ENCODE results near the gene TPPP3.
"Not testable (repeated sequence)": the region's sequence is repeated elsewhere in the genome, so short reads cannot be mapped to it uniquely, and the experiment has no call there.

Gene TPPP3

GRCh38 chr16:67389911-67390815 is 3.1 kb downstream of the TPPP3 start:
- DNase-seq (ENCODE audit: low spot score), result no peak

- DNase-seq (ENCODE audit: low spot score), result no peak
These were observed 4.7 kb downstream of the TPPP3 start for GRCh38 chr16:67388591-67388990.

DNA sequence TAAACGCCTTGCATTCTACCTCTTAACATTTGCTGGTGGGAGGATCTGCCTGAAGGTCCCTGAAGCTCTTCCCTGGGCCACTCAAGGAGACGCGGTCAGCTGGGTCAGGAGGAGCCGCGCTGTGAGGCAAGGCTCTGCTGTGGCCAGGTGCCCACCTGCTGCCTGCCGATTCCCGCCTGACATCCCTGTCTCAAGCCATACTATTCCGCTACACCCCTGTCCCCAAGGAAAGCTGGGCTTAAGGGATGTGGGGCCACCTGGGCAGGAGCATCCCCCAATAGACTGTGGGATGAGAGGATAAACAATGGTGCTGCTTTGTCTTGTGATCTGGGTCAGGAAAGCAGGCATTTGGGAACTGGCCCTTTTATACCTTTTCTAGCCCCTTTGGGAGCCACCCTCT is 5.1 kb downstream of the TPPP3 start:
- no peak for DNase-seq (ENCODE audit: low spot score)

DNA sequence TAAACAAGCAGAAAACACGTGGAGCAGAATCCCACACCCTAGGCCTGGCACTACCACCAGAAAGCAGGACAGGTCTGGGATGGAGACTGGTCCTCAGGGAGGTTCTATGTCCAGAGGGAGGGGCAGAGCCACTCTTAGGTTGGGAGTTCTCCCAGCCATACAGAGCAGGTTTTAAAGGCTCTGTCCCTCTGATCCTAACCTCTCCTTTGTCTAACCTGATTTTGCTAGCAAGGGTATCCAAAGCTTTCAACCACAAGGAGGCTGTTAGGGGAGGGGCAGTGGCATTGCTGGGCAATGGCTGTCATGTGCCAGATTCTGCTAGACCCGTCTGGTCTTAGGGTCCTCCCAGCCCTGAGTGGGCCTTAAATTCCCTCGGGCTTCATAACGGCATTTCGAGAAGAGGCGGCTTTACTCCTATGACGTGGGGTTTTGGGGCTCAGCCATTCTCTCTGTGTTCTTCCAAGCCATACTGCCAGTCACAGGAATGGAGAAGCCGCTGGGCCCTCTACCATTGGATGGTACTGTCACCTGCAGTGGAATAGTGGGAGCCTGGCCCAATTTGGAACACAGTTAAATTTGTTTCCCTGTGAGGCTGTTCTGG is 5.7 kb downstream of the TPPP3 start:
- DNase-seq (ENCODE audit: low spot score), result no peak

DNA sequence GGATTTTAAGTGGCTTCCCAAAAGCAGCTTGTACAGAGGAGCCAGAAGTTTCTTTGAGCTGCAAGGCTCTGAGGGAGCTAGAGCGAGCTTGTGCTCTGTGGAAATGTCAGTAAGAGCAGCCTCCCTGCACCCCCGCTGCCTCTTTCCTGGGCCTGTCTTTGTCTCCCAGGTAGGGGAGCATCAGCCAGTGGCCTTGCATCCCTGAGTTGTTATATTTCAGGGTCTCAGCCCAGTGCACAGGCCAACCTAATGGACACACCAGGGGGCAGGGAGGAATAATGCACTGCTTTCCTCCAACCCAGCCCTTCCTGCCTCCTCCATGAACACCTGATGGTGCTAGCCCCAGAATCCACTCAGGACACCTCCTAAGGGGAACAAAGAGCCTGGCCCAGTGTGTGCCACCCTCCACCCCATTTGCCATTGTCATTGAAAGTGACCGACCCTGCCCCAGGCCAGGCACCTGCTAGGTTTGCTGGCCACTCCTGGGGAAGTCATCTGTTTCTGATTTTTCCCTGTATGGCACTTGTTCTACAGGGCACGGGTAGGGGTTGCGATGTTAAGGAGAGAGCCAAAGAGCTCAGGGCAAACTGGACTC is 6.3 kb downstream of the TPPP3 start:
- DNase-seq (ENCODE audit: low spot score), result no peak

DNA sequence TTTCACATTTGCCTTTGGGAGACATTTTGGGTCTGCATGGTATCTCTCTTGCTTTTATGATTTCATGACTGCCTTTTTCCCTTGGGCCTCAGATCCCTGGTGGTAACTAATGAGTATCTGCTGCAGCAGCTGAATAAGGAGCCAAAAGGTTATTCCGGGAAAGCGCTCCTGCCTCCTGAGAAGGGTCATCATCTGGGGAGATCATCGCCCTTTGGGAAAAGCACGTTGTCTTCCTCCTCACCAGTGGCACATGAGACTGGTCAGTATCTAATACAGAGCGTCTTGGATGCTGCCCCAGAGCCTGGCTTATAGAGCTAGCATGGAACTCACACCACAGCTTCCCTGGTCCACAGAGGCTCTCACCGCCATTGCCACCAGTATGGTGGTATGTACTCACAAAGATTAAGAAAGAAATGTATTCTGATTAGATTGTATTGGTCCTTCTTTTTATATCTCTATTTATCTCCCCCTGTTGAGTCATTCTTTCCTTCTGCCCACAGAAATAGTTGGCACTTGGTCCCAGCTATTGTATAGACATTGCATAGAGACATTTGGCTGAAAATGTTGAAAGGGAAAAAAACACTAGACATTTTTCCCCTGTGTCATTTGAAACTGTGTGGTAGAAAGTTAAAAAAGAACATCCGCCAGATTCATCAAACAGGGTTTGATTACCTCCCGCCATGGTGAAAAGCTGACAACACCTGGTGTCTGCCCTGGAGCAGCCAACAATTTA is 8.4 kb downstream of the TPPP3 start:
- DNase-seq (ENCODE audit: low spot score), result no peak

GRCh38 chr16:67383284-67383683 is 10.0 kb downstream of the TPPP3 start:
- no peak for DNase-seq (ENCODE audit: low spot score)

GRCh38 chr16:67378642-67379041 is 14.7 kb downstream of the TPPP3 start:
- no peak for DNase-seq (ENCODE audit: low spot score)

- DNase-seq (ENCODE audit: low spot score), result not testable (repeated sequence)
These were observed 17.3 kb downstream of the TPPP3 start for GRCh38 chr16:67376012-67376411.

DNA sequence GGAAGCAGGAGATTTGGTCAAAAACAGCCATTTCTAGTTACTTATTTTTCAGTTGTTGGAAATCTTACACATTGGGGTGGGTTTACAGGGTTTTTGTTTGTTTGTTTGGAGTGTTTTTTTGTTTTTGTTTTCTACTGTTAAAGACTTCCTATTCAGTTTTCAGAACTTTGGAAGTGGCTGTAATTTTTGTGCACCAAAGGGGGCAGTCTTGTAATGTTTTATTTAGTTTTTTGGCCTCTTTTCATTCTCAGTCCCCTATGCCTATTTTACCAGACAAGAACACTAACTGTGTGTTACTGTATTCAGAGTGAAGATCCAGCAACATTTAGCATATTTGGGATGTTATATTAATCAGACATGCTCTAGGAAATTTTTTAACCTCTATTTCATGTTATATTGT is 20.6 kb downstream of the TPPP3 start:
- peak; percentile 47 for DNase-seq (ENCODE audit: low spot score)

GRCh38 chr16:67370661-67371060 is 22.6 kb downstream of the TPPP3 start:
- DNase-seq (ENCODE audit: low spot score), result no peak

DNA sequence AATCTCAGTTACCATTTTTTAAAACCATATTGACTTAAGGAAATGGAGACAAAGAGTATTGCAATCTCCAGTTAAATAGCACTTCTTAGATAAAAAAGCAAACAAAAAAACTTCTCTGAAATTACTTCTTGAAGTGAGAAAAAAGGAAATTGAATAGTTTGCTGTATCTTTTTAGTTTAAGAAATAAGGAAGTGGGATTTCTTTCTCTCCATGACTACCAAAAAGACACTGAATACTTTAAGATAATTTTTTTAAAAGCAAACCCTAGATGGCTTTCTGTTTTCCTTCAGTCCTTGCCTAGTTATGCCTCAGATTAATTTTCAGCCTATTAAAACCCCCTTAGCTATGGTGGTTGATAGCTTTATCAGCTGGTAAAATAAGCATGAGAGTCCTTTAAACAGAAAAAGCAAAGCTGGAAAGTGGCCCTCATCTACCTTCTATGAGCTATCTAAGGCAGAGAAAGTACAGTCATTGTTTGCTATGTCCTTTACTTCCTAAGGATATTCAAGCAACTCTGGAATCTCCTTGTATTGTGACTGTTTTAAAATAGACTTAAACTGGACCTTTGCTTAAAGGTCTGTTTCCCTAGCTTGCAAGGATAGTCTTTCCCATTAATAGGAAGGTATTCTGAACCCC is 28.6 kb downstream of the TPPP3 start:
- DNase-seq (ENCODE audit: low spot score), result no peak

DNA sequence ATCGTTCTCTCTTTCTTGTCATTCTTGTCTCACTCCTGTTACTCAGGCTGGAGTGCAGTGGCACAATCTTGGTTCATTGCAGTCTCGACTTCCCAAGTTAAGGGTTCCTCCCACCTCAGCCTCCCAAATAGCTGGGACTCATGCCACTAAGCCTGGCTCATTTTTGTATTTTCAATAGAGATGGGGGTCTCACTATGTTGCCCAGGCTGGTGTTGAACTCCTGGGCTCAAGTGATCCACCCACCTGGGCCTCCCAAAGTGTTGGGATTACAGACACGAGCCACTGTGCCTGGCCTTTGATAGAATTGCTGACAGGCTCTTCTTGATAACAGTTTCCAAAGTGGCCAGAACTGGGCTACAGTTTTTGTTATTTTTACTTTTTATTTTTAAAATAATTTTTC is 32.3 kb downstream of the TPPP3 start:
- no peak for DNase-seq (ENCODE audit: low spot score)

- DNase-seq (ENCODE audit: low spot score), result not testable (repeated sequence)
These were observed 33.6 kb downstream of the TPPP3 start for GRCh38 chr16:67359540-67360269.

DNA sequence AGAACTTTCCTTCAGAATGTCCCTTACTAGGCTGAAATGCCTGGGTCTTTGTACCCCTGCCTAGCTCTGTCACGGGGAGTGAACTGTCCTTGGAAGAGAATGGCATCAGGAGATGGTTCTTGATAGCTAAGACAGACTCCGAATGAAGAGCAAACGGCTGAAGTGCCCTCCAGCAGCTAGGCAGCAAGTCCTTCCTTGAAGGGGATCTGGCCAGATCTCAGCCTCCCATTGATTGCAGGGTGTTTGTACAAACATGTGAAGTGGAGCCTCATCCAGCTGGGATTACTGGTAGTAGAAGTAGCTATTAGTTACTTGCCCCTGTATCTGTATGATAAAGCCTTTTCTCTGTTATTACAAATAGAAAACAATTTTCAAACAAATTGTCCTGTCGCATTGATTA is 35.7 kb downstream of the TPPP3 start:
- no peak for DNase-seq (ENCODE audit: low spot score)

- no peak for DNase-seq (ENCODE audit: low spot score)
These were observed 36.9 kb downstream of the TPPP3 start for GRCh38 chr16:67356396-67356795.

- not testable (repeated sequence) for DNase-seq (ENCODE audit: low spot score)
These were observed 40.8 kb downstream of the TPPP3 start for GRCh38 chr16:67352463-67352862.

DNA sequence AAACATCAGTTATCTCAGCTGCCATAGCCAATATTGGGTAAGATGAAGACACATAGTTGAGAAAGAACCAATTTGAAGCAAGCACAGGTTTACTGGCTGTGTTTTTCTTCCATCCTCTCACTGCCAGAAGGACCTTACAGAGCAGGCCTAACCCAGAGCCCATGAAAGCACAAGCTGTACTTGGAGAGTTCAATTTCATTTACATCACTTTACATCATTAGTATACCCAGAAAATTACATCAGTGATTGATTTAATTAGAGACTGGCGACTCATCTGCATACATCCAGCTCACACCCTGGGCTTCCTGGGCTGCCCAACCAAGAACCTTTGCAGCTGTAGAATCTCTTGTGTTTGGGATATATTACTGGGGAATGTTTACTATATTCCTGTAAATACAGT is 43.0 kb downstream of the TPPP3 start:
- no peak for DNase-seq (ENCODE audit: low spot score)

- DNase-seq (ENCODE audit: low spot score), result peak; percentile 55
These were observed 44.1 kb downstream of the TPPP3 start for GRCh38 chr16:67349172-67349571.

DNA sequence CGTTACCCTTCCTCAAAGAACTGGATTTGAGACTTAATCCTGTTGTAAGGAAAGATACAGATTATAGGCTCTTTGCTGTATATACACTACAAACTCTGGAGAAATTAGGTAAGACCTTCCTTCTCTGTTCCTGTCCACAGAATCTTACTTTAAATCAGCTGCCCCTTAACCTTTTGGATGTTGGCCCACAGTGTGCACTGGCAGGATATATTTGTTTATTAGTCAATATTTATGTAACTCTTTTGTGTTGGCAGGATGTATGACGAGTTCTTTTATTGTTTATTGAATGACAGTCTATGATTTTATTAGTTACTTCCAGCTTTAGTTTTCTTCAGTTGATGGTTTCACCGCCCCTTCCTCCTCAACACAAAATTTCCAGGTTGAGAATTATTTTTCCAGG is 47.0 kb downstream of the TPPP3 start:
- DNase-seq (ENCODE audit: low spot score), result no peak

- DNase-seq (ENCODE audit: low spot score), result no peak
These were observed 47.9 kb downstream of the TPPP3 start for GRCh38 chr16:67345401-67345800.
